Measurements from ENCODE around the gene ABLIM3. TPM values are rescaled to one million over a fixed set of nuclear protein-coding genes. Genes with fewer than 3 reads are reported as not detected.

Gene ABLIM3
- total RNA-seq, 3 donors from 2014 or later: 26.3 to 61.9 (median 57.4) TPM

DNA sequence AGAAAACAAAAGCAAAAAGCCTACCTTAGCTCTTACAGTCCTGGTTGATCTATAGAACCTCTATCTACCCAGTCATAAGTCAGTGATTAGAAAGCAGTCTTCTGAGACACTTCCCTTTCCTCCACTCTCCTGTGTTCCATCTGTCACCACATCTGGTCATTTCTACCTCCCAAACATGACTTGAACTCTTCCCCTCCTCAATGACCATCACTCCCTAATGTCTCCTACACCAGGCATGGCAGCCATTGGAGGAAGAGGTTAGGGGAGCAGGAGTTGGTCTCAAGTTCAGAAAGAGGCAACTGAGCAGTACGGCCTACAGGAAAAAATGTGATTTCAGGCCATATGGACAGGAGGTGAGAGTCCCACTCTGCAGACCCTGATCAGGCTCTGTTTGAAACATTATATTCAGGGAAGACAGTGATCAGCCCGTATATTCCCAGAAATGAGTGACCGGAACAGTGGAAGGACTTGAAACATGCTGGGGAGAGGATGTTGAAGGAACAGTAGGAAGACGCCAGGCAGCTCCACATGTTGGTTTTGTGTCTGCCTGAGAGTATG is 12.0 kb downstream of the ABLIM3 start:
- peak overlapping the region; percentile 15 to 86 for H3K27ac ChIP-seq
- no peaks in the 10 kb centered on the region for H3K4me1 ChIP-seq
- no peak for TF ChIP-seq POLR2AphosphoS5 (IDR thresholded peaks at IDR 0.05)
- no peak for TF ChIP-seq CTCF (IDR thresholded peaks at IDR 0.05)
- no peak for TF ChIP-seq POLR2A (IDR thresholded peaks at IDR 0.05)
- H3K9me3 ChIP-seq: no peaks in the 10 kb centered on the region
- DNase-seq (ENCODE audit: low spot score in 2 of 2): no peak
- no peak overlapping the region for H3K4me3 ChIP-seq
- no peaks in the 10 kb centered on the region for H3K27me3 ChIP-seq
- H3K36me3 ChIP-seq: no peaks in the 10 kb centered on the region
- intact Hi-C loops (cut with DNase I; ENCODE audit: low total_unique reads): loop anchor here (10.0 kb wide), 1 partner anchor 72 kb away; no protein-coding TSS in a partner anchor

DNA sequence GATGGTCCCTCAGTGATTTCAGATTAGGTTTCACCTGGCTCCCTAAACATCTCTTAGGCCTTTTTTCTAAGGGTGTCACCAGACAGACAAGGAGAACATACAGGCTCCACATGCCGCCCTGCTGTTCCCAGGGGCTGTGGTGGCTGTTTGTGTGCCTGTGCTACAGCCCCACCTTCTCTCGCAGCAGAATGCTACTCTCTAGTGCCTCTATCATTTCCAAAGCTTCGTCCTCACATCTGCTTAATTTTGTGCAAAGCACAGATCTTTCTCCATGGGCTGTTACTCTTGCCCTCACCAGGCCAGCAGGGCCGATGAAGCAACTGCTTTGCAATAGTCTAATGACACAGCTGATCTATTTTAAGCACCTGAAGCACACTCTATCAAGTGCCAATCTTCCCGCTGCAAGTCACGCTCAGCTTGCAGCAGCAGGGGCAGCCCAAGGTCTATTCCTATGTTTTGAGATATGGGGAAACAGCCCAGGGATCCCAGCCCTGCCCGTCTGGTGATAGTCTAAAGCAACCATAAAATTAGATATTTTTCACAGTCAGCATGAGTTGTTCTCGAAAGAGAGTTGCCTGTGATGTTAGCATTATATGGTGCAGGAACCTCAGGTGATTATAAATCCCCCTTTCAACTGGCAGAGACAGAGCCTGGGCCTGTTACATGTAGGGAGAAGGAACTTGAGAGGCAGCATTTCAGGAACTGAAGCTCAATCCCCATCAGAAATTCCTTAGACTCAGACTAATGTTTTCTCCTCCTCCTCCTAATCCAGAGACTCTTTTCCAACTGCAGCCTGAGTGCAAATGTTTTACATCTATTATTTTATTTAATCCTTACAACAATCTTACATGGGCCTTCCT is 12.7 kb downstream of the ABLIM3 start:
- no peak for DNase-seq (ENCODE audit: low spot score in 2 of 2)
- intact Hi-C loops (cut with DNase I; ENCODE audit: low total_unique reads): loop anchor here (10.0 kb wide), 1 partner anchor 71 kb away; no protein-coding TSS in a partner anchor
- Histone ChIP-seq H3K27ac (peak overlapping the region; percentile 15 to 86), H3K9me3 (no peaks in the 10 kb centered on the region), H3K4me1 (no peaks in the 10 kb centered on the region), H3K27me3 (no peaks in the 10 kb centered on the region), H3K4me3 (no peak overlapping the region), H3K36me3 (no peaks in the 10 kb centered on the region)
- TF ChIP-seq POLR2A (IDR thresholded peaks at IDR 0.05) (no peak), POLR2AphosphoS5 (IDR thresholded peaks at IDR 0.05) (peak in 2 of 3 donors; percentile 23 to 65)

- Histone ChIP-seq H3K9me3 (no peaks in the 10 kb centered on the region), H3K27ac (peak overlapping the region in 1 of 2 donors; percentile 13), H3K27me3 (no peaks in the 10 kb centered on the region), H3K4me3 (no peak overlapping the region), H3K4me1 (no peaks in the 10 kb centered on the region), H3K36me3 (no peaks in the 10 kb centered on the region)
- no peak for DNase-seq (ENCODE audit: low spot score in 2 of 2)
- TF ChIP-seq POLR2A (IDR thresholded peaks at IDR 0.05) (no peak), CTCF (IDR thresholded peaks at IDR 0.05) (no peak), POLR2AphosphoS5 (IDR thresholded peaks at IDR 0.05) (no peak)
- intact Hi-C loops (cut with DNase I; ENCODE audit: low total_unique reads): loop anchor here (10.0 kb wide), 1 partner anchor 70 kb away; no protein-coding TSS in a partner anchor
Observed at GRCh38 chr5:149154650-149155049, 13.4 kb downstream of the ABLIM3 start.

DNA sequence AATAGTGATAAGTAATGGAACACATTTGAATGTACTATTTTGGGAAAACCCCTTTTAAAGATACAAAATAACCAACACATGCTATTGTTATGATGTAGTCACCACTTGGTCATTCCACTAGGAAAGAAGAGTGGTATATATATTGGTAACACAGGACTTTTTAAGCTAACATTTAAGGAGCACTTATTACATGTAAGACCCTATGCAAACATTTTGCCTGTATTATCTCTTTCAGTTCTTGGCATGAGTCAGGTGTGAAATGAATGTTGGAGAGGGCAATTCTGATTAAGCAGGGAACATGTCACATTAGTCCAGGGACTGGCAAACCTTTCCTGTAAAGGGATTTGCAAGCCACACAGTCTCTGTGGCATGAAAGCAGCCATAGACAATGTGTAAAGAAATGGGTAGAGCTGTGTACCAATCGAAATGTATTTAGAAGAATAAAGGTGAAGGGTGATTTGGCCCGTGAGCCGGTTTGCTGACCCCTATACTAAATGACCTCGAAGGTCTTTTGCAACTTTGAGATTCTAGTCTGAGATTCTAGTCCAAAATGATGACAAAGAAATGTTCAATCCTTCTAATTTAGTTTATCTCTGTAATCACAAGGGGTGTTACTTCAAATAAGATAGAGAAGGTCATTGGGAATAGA is 15.3 kb downstream of the ABLIM3 start:
- Histone ChIP-seq H3K4me3 (no peak overlapping the region), H3K9me3 (no peaks in the 10 kb centered on the region), H3K27ac (no peak overlapping the region), H3K27me3 (no peaks in the 10 kb centered on the region), H3K36me3 (no peaks in the 10 kb centered on the region), H3K4me1 (no peaks in the 10 kb centered on the region)
- no peak for DNase-seq (ENCODE audit: low spot score in 2 of 2)
- TF ChIP-seq POLR2A (IDR thresholded peaks at IDR 0.05): no peak
- TF ChIP-seq CTCF (IDR thresholded peaks at IDR 0.05): no peak
- TF ChIP-seq POLR2AphosphoS5 (IDR thresholded peaks at IDR 0.05): no peak
- intact Hi-C loops (cut with DNase I; ENCODE audit: low total_unique reads): loop anchor here (10.0 kb wide), 1 partner anchor 68 kb away; no protein-coding TSS in a partner anchor

DNA sequence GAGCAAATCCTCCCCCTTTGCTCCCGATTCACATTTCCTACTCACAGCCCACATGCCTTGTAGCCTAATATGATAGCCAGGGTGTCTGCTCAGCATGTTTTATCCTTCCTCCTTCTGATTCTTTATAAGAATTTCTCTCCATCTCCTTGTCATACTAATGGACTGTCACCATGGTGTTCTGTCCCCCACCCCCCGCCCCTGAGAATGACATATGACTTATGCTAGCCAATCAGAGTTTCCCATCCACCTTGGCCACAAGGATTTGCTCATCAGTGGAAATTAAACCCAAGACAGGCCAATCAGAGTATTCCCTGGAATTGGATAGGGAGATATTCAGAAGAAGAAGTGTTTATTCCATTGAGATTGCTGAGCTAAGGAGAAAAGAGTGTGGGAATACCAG is 16.0 kb downstream of the ABLIM3 start:
- Histone ChIP-seq H3K27me3 (no peaks in the 10 kb centered on the region), H3K27ac (no peak overlapping the region), H3K9me3 (no peaks in the 10 kb centered on the region), H3K36me3 (no peaks in the 10 kb centered on the region), H3K4me1 (no peaks in the 10 kb centered on the region), H3K4me3 (no peak overlapping the region)
- no peak for DNase-seq (ENCODE audit: low spot score in 2 of 2)
- no peak for TF ChIP-seq POLR2A (IDR thresholded peaks at IDR 0.05)
- TF ChIP-seq CTCF (IDR thresholded peaks at IDR 0.05): no peak
- no peak for TF ChIP-seq POLR2AphosphoS5 (IDR thresholded peaks at IDR 0.05)
- intact Hi-C loops (cut with DNase I; ENCODE audit: low total_unique reads): loop anchor here (10.0 kb wide), 1 partner anchor 67 kb away; no protein-coding TSS in a partner anchor

Measured in breast epithelium (tissue), 4 donors.